HAP-1 (cell line): ENCODE data around the gene DYNLT1.
"Not testable (repeated sequence)": the region's sequence is repeated elsewhere in the genome, so short reads cannot be mapped to it uniquely, and the experiment has no call there.

Experiments
- DNase-seq, 2 experiments: peaks; one replicate each; pipeline ENCODE4 v3.0.0-alpha.2; 2016 to 2020; ENCODE audit warnings: low spot score in 2 of 2
- H3K27me3 ChIP-seq: fragments of 250-450 bp; sonication (Bioruptor Pico); 2 replicates; pipeline ENCODE4 v1.5.1; 2020; ENCODE audit warnings: low read depth, mild to moderate bottlenecking, moderate library complexity
- H3K36me3 ChIP-seq: fragments of 250-450 bp; sonication (Bioruptor Pico); replicated peaks from 2 replicates; pipeline ENCODE4 v1.5.1; 2020; ENCODE audit warnings: mild to moderate bottlenecking
- H3K4me1 ChIP-seq: fragments of 250-450 bp; sonication (Bioruptor Pico); 2 replicates; pipeline ENCODE4 v1.5.1; 2020; ENCODE audit warnings: mild to moderate bottlenecking
- H3K4me3 ChIP-seq: fragments of 250-450 bp; sonication (Bioruptor Pico); 2 replicates; pipeline ENCODE4 v1.5.1; 2020; ENCODE audit warnings: mild to moderate bottlenecking, moderate library complexity
- H3K9me3 ChIP-seq: fragments of 250-450 bp; sonication (Bioruptor Pico); 2 replicates; pipeline ENCODE4 v1.5.1; 2020; ENCODE audit warnings: mild to moderate bottlenecking, moderate library complexity
- in situ Hi-C: fragments of 300-500 bp; cut with MboI; formaldehyde crosslinking; loops from 3 replicates; pipeline ENCODE4 v1.14.3; 2020; ENCODE audit warnings: low sequenced_read_pairs, inconsistent platforms, mixed read lengths

DYNLT1 gene

GRCh38 chr6:158614606-158615005, 29.9 kb downstream of the DYNLT1 start:
- not testable (repeated sequence) for H3K27me3 ChIP-seq, DNase-seq, H3K4me1 ChIP-seq, H3K9me3 ChIP-seq, H3K4me3 ChIP-seq
- in situ Hi-C loops = loop anchor here (25.0 kb wide), 1 partner anchor 402 kb away; no protein-coding TSS in a partner anchor
- peaks cover 56% of the 10 kb centered on the region for H3K36me3 ChIP-seq

GRCh38 chr6:158611541-158612370, 32.8 kb downstream of the DYNLT1 start:
- Histone ChIP-seq H3K4me3 (no peak overlapping the region), H3K27me3 (no peaks in the 10 kb centered on the region), H3K36me3 (peaks cover 57% of the 10 kb centered on the region), H3K4me1 (no peaks in the 10 kb centered on the region), H3K9me3 (no peaks in the 10 kb centered on the region)
- DNase-seq = no peak
- in situ Hi-C loops = loop anchor here (25.0 kb wide), 1 partner anchor 399 kb away; no protein-coding TSS in a partner anchor

GRCh38 chr6:158611039-158611438, 33.5 kb downstream of the DYNLT1 start:
- no peaks in the 10 kb centered on the region for H3K4me1 ChIP-seq
- H3K9me3 ChIP-seq = no peaks in the 10 kb centered on the region
- no peak overlapping the region for H3K4me3 ChIP-seq
- H3K27me3 ChIP-seq = no peaks in the 10 kb centered on the region
- DNase-seq = no peak
- peaks cover 61% of the 10 kb centered on the region for H3K36me3 ChIP-seq
- in situ Hi-C loops = loop anchor here (25.0 kb wide), 1 partner anchor 399 kb away; no protein-coding TSS in a partner anchor

- Histone ChIP-seq H3K36me3 (peaks cover 62% of the 10 kb centered on the region), H3K27me3 (no peaks in the 10 kb centered on the region)
- in situ Hi-C loops = loop anchor here (25.0 kb wide), 1 partner anchor 398 kb away; no protein-coding TSS in a partner anchor
Measured at GRCh38 chr6:158610319-158610968, 34.1 kb downstream of the DYNLT1 start.

GRCh38 chr6:158609455-158610155, 34.9 kb downstream of the DYNLT1 start:
- in situ Hi-C loops = loop anchor here (25.0 kb wide), 1 partner anchor 397 kb away; no protein-coding TSS in a partner anchor
- no peak overlapping the region for H3K4me3 ChIP-seq
- no peaks in the 10 kb centered on the region for H3K9me3 ChIP-seq
- no peaks in the 10 kb centered on the region for H3K4me1 ChIP-seq
- no peak for DNase-seq
- no peaks in the 10 kb centered on the region for H3K27me3 ChIP-seq
- peaks cover 59% of the 10 kb centered on the region for H3K36me3 ChIP-seq

More at GRCh38 chr6:158610319-158610968, 34.1 kb downstream of the DYNLT1 start:
- Histone ChIP-seq H3K4me3 (no peak overlapping the region), H3K4me1 (no peaks in the 10 kb centered on the region), H3K9me3 (no peaks in the 10 kb centered on the region)
- no peak for DNase-seq

- H3K9me3 ChIP-seq = no peaks in the 10 kb centered on the region
- in situ Hi-C loops = loop anchor here (25.0 kb wide), 1 partner anchor 396 kb away; no protein-coding TSS in a partner anchor
- no peaks in the 10 kb centered on the region for H3K27me3 ChIP-seq
- H3K36me3 ChIP-seq = peaks cover 49% of the 10 kb centered on the region
- no peak for DNase-seq
- H3K4me3 ChIP-seq = no peak overlapping the region
- no peaks in the 10 kb centered on the region for H3K4me1 ChIP-seq
Measured at GRCh38 chr6:158608221-158608620, 36.3 kb downstream of the DYNLT1 start.

- in situ Hi-C loops = loop anchor here (25.0 kb wide), 1 partner anchor 395 kb away; no protein-coding TSS in a partner anchor
- no peak overlapping the region for H3K4me3 ChIP-seq
- H3K27me3 ChIP-seq = no peaks in the 10 kb centered on the region
- H3K9me3 ChIP-seq = no peaks in the 10 kb centered on the region
- peaks cover 44% of the 10 kb centered on the region for H3K36me3 ChIP-seq
- no peaks in the 10 kb centered on the region for H3K4me1 ChIP-seq
- no peak for DNase-seq
Measured at GRCh38 chr6:158607411-158608170, 37.0 kb downstream of the DYNLT1 start.

- no peak for DNase-seq
- peaks cover 46% of the 10 kb centered on the region for H3K36me3 ChIP-seq
- no peak overlapping the region for H3K4me3 ChIP-seq
- H3K4me1 ChIP-seq = no peaks in the 10 kb centered on the region
- H3K27me3 ChIP-seq = no peaks in the 10 kb centered on the region
- no peaks in the 10 kb centered on the region for H3K9me3 ChIP-seq
- in situ Hi-C loops = loop anchor here (25.0 kb wide), 1 partner anchor 395 kb away; no protein-coding TSS in a partner anchor
Measured at GRCh38 chr6:158606935-158607334, 37.6 kb downstream of the DYNLT1 start.

GRCh38 chr6:158606011-158606410, 38.5 kb downstream of the DYNLT1 start:
- H3K4me3 ChIP-seq, DNase-seq, H3K9me3 ChIP-seq, H3K27me3 ChIP-seq, H3K4me1 ChIP-seq: not testable (repeated sequence)
- in situ Hi-C loops = loop anchor here (25.0 kb wide), 1 partner anchor 394 kb away; no protein-coding TSS in a partner anchor
- peaks cover 45% of the 10 kb centered on the region for H3K36me3 ChIP-seq

- Histone ChIP-seq H3K4me1 (no peaks in the 10 kb centered on the region), H3K9me3 (no peaks in the 10 kb centered on the region), H3K27me3 (no peaks in the 10 kb centered on the region), H3K36me3 (peaks cover 43% of the 10 kb centered on the region), H3K4me3 (no peak overlapping the region)
- DNase-seq = peak; percentile 53 to 79
- in situ Hi-C loops = loop anchor here (25.0 kb wide), 1 partner anchor 393 kb away; no protein-coding TSS in a partner anchor
Measured at GRCh38 chr6:158605266-158605878, 39.2 kb downstream of the DYNLT1 start.

- peaks cover 31% of the 10 kb centered on the region for H3K36me3 ChIP-seq
- H3K4me3 ChIP-seq = no peak overlapping the region
- in situ Hi-C loops = loop anchor here (25.0 kb wide), 1 partner anchor 392 kb away; no protein-coding TSS in a partner anchor
- H3K27me3 ChIP-seq = no peaks in the 10 kb centered on the region
- no peaks in the 10 kb centered on the region for H3K9me3 ChIP-seq
- H3K4me1 ChIP-seq = no peaks in the 10 kb centered on the region
- DNase-seq = no peak
Measured at GRCh38 chr6:158604048-158604406, 40.5 kb downstream of the DYNLT1 start.

GRCh38 chr6:158603261-158604047, 41.1 kb downstream of the DYNLT1 start:
- no peak for DNase-seq
- H3K27me3 ChIP-seq = no peaks in the 10 kb centered on the region
- H3K4me3 ChIP-seq = no peak overlapping the region
- in situ Hi-C loops = loop anchor here (25.0 kb wide), 1 partner anchor 391 kb away; no protein-coding TSS in a partner anchor
- no peaks in the 10 kb centered on the region for H3K4me1 ChIP-seq
- H3K9me3 ChIP-seq = no peaks in the 10 kb centered on the region
- peaks cover 33% of the 10 kb centered on the region for H3K36me3 ChIP-seq
